Nephron (organoid): ENCODE measurements around the gene SHD.

Experiments used
- H3K27ac Mint-ChIP-seq, 3 experiments: 2 replicates each; pipeline ENCODE4 v1.8.0; 2020; ENCODE audit warnings: mixed read lengths in 3 of 3, mild to moderate bottlenecking in 2 of 3, moderate library complexity in 1 of 3
- H3K27me3 Mint-ChIP-seq: 2 replicates; pipeline ENCODE4 v1.8.0; 2021; ENCODE audit warnings: low read depth, mild to moderate bottlenecking, moderate library complexity, mixed read lengths
- H3K36me3 Mint-ChIP-seq: 2 replicates; pipeline ENCODE4 v1.8.0; 2020; ENCODE audit warnings: low read depth, mixed read lengths
- H3K4me1 Mint-ChIP-seq: 2 replicates; pipeline ENCODE4 v1.8.0; 2020; ENCODE audit warnings: mixed read lengths
- H3K4me3 Mint-ChIP-seq, 3 experiments: 2 replicates each; pipeline ENCODE4 v1.8.0; 2020; ENCODE audit warnings: mild to moderate bottlenecking in 3 of 3, mixed read lengths in 3 of 3, moderate library complexity in 2 of 3
- H3K9me3 Mint-ChIP-seq: 2 replicates; pipeline ENCODE4 v1.8.0; 2020; ENCODE audit warnings: mixed read lengths
- CTCF ChIP-seq, 3 experiments: fragments of 200-600 bp; sonication (generic); IDR thresholded peaks; one replicate each; pipeline ENCODE4 v1.5.0; 2021; ENCODE audit warnings: antibody characterized with exemption in 3 of 3; ENCODE audit not compliant: unreplicated experiment in 3 of 3

SHD gene

GRCh38 chr19:4313847-4314490 lies 34.9 kb downstream of the SHD start:
- H3K9me3 Mint-ChIP-seq, result no peaks in the 10 kb centered on the region
- no peak for TF ChIP-seq CTCF (IDR thresholded peaks at IDR 0.05; ENCODE audit: unreplicated experiment in 3 of 3)
- no peaks in the 10 kb centered on the region for H3K27me3 Mint-ChIP-seq
- H3K27ac Mint-ChIP-seq, result no peak overlapping the region
- no peak overlapping the region for H3K4me3 Mint-ChIP-seq
- H3K36me3 Mint-ChIP-seq, result peaks cover 33% of the 10 kb centered on the region
- no peaks in the 10 kb centered on the region for H3K4me1 Mint-ChIP-seq

- peaks cover 23% of the 10 kb centered on the region for H3K9me3 Mint-ChIP-seq
- no peak overlapping the region for H3K27ac Mint-ChIP-seq
- no peak for TF ChIP-seq CTCF (IDR thresholded peaks at IDR 0.05; ENCODE audit: unreplicated experiment in 3 of 3)
- no peaks in the 10 kb centered on the region for H3K4me1 Mint-ChIP-seq
- H3K27me3 Mint-ChIP-seq, result no peaks in the 10 kb centered on the region
- peaks cover 40% of the 10 kb centered on the region for H3K36me3 Mint-ChIP-seq
- no peak overlapping the region for H3K4me3 Mint-ChIP-seq
These were observed 37.9 kb downstream of the SHD start for GRCh38 chr19:4316956-4317355.

GRCh38 chr19:4318460-4318859 lies 39.4 kb downstream of the SHD start:
- Mint-ChIP-seq H3K9me3 (peaks cover 23% of the 10 kb centered on the region), H3K36me3 (peaks cover 39% of the 10 kb centered on the region), H3K27ac (no peak overlapping the region), H3K4me3 (no peak overlapping the region), H3K27me3 (no peaks in the 10 kb centered on the region), H3K4me1 (no peaks in the 10 kb centered on the region)
- no peak for TF ChIP-seq CTCF (IDR thresholded peaks at IDR 0.05; ENCODE audit: unreplicated experiment in 3 of 3)

GRCh38 chr19:4319067-4319718 lies 40.1 kb downstream of the SHD start:
- Mint-ChIP-seq H3K27me3 (no peaks in the 10 kb centered on the region), H3K4me3 (no peak overlapping the region), H3K9me3 (peaks cover 23% of the 10 kb centered on the region), H3K4me1 (no peaks in the 10 kb centered on the region), H3K27ac (no peak overlapping the region), H3K36me3 (peaks cover 39% of the 10 kb centered on the region)
- TF ChIP-seq CTCF (IDR thresholded peaks at IDR 0.05; ENCODE audit: unreplicated experiment in 3 of 3), result no peak

- H3K9me3 Mint-ChIP-seq, result peaks cover 23% of the 10 kb centered on the region
- H3K27me3 Mint-ChIP-seq, result no peaks in the 10 kb centered on the region
- no peak overlapping the region for H3K4me3 Mint-ChIP-seq
- H3K4me1 Mint-ChIP-seq, result no peaks in the 10 kb centered on the region
- H3K27ac Mint-ChIP-seq, result no peak overlapping the region
- peaks cover 37% of the 10 kb centered on the region for H3K36me3 Mint-ChIP-seq
- no peak for TF ChIP-seq CTCF (IDR thresholded peaks at IDR 0.05; ENCODE audit: unreplicated experiment in 3 of 3)
These were observed 41.4 kb downstream of the SHD start for GRCh38 chr19:4320419-4320818.
